Epithelial cell of esophagus (primary cell): ENCODE measurements around the gene SOSTDC1.

Source experiments
- DNase-seq: peaks from one replicate; pipeline ENCODE4 v3.0.0; 2010; ENCODE audit warnings: low read depth
- H3K4me3 ChIP-seq: 2 replicates; pipeline ENCODE4 v1.5.1; 2011; ENCODE audit warnings: mild to moderate bottlenecking, low read length, control low read depth
- CTCF ChIP-seq: IDR thresholded peaks from 2 replicates; pipeline ENCODE4 v1.5.1; 2011; ENCODE audit warnings: low read depth, mild to moderate bottlenecking, low read length, control low read depth, inconsistent platforms; ENCODE audit not compliant: insufficient read depth; ENCODE audit errors: missing control alignments

The SOSTDC1 gene

GRCh38 chr7:16491148-16491547 is 25.6 kb upstream of the SOSTDC1 start:
- no peak for TF ChIP-seq CTCF
- H3K4me3 ChIP-seq: no peak overlapping the region
- peak; percentile 24 for DNase-seq

GRCh38 chr7:16484453-16485158 is 19.1 kb upstream of the SOSTDC1 start:
- no peak overlapping the region for H3K4me3 ChIP-seq
- peak; percentile 86 for DNase-seq
- TF ChIP-seq CTCF: no peak

- TF ChIP-seq CTCF: no peak
- H3K4me3 ChIP-seq: no peak overlapping the region
- no peak for DNase-seq
Observed at GRCh38 chr7:16479591-16479990, 14.1 kb upstream of the SOSTDC1 start.

- H3K4me3 ChIP-seq: no peak overlapping the region
- TF ChIP-seq CTCF: no peak
- no peak for DNase-seq
Observed at GRCh38 chr7:16479161-16479560, 13.6 kb upstream of the SOSTDC1 start.

GRCh38 chr7:16471933-16472332 is 6.4 kb upstream of the SOSTDC1 start:
- no peak for TF ChIP-seq CTCF
- DNase-seq: no peak
- H3K4me3 ChIP-seq: no peak overlapping the region

GRCh38 chr7:16463949-16464715 is 1.4 kb downstream of the SOSTDC1 start:
- H3K4me3 ChIP-seq: no peak overlapping the region
- DNase-seq: peak; percentile 10
- TF ChIP-seq CTCF: no peak
